H9 (cell line): Measurements from ENCODE around the gene TMEM131. TPM values are rescaled to one million over a fixed set of nuclear protein-coding genes. Genes with fewer than 3 reads are reported as not detected.

ENCODE experiments used
- DNase-seq: peaks from one replicate; pipeline ENCODE4 v3.0.0-alpha.2; 2017
- H2AFZ ChIP-seq: one replicate; pipeline ENCODE4 v1.6.1; 2013; ENCODE audit warnings: mild to moderate bottlenecking, low read length, control low read depth, moderate library complexity
- H2AK5ac ChIP-seq: 2 replicates; pipeline ENCODE4 v1.6.1; 2013; ENCODE audit warnings: low read length, control low read depth, mixed read lengths; ENCODE audit not compliant: insufficient read length
- H2BK120ac ChIP-seq: one replicate; pipeline ENCODE4 v1.6.1; 2013; ENCODE audit warnings: low read depth, mild to moderate bottlenecking, low read length, control low read depth, inconsistent platforms; ENCODE audit not compliant: poor library complexity, severe bottlenecking
- H2BK12ac ChIP-seq: 2 replicates; pipeline ENCODE4 v1.6.1; 2013; ENCODE audit warnings: low read length, control low read depth, mixed read lengths, low read depth; ENCODE audit not compliant: insufficient read length
- H2BK15ac ChIP-seq: 2 replicates; pipeline ENCODE4 v1.6.1; 2013; ENCODE audit warnings: low read depth, low read length, control low read depth
- H2BK20ac ChIP-seq: one replicate; pipeline ENCODE4 v1.6.1; 2013; ENCODE audit warnings: low read depth, mild to moderate bottlenecking, low read length, control low read depth, inconsistent platforms; ENCODE audit not compliant: poor library complexity, severe bottlenecking
- H2BK5ac ChIP-seq: 2 replicates; pipeline ENCODE4 v1.6.1; 2013; ENCODE audit warnings: low read length, control low read depth, mixed read lengths; ENCODE audit not compliant: insufficient read length
- H3K14ac ChIP-seq: 2 replicates; pipeline ENCODE4 v1.6.1; 2013; ENCODE audit warnings: low read length, control low read depth; ENCODE audit not compliant: insufficient read depth
- H3K18ac ChIP-seq: 2 replicates; pipeline ENCODE4 v1.6.1; 2013; ENCODE audit warnings: low read depth, mild to moderate bottlenecking, mixed read lengths, low read length, control low read depth; ENCODE audit not compliant: insufficient read length
- H3K23ac ChIP-seq: 2 replicates; pipeline ENCODE4 v1.6.1; 2013; ENCODE audit warnings: low read length, control low read depth, mixed read lengths, low read depth; ENCODE audit not compliant: insufficient read length
- H3K23me2 ChIP-seq: 2 replicates; pipeline ENCODE4 v1.6.1; 2013; ENCODE audit warnings: low read depth, mild to moderate bottlenecking, mixed read lengths, low read length, control low read depth; ENCODE audit not compliant: insufficient read length, poor library complexity, severe bottlenecking
- H3K27ac ChIP-seq: 2 replicates; pipeline ENCODE4 v1.5.1; 2013; ENCODE audit warnings: low read length, control low read depth, mixed read lengths, low read depth; ENCODE audit not compliant: insufficient read length
- H3K27me3 ChIP-seq: 2 replicates; pipeline ENCODE4 v1.6.1; 2013; ENCODE audit warnings: low read length, control low read depth, inconsistent platforms; ENCODE audit not compliant: insufficient read depth
- H3K4ac ChIP-seq: 2 replicates; pipeline ENCODE4 v1.6.1; 2013; ENCODE audit warnings: low read depth, mild to moderate bottlenecking, control low read depth, inconsistent platforms, low read length, moderate library complexity
- H3K4me1 ChIP-seq: 2 replicates; pipeline ENCODE4 v1.6.1; 2013; ENCODE audit warnings: low read length, control low read depth, inconsistent platforms; ENCODE audit not compliant: insufficient read depth
- H3K4me2 ChIP-seq: 2 replicates; pipeline ENCODE4 v1.6.1; 2013; ENCODE audit warnings: low read length, control low read depth, mixed read lengths; ENCODE audit not compliant: insufficient read length, insufficient read depth
- H3K56ac ChIP-seq: 2 replicates; pipeline ENCODE4 v1.6.1; 2013; ENCODE audit warnings: low read depth, mild to moderate bottlenecking, mixed read lengths, low read length, control low read depth; ENCODE audit not compliant: insufficient read length
- H3K79me1 ChIP-seq: 2 replicates; pipeline ENCODE4 v1.6.1; 2013; ENCODE audit warnings: low read depth, mild to moderate bottlenecking, moderate library complexity, low read length, control low read depth, inconsistent platforms; ENCODE audit not compliant: insufficient read depth, poor library complexity, severe bottlenecking
- H3K79me2 ChIP-seq: 2 replicates; pipeline ENCODE4 v1.6.1; 2013; ENCODE audit warnings: low read length, control low read depth, inconsistent platforms; ENCODE audit not compliant: insufficient read depth
- H3K9ac ChIP-seq: 2 replicates; pipeline ENCODE4 v1.6.1; 2013; ENCODE audit warnings: low read length, control low read depth, mixed read lengths; ENCODE audit not compliant: insufficient read length; ENCODE audit errors: extremely low read depth
- H3K9me3 ChIP-seq: one replicate; pipeline ENCODE4 v1.6.1; 2013; ENCODE audit warnings: low read depth, low read length, inconsistent platforms; ENCODE audit not compliant: control insufficient read depth
- H3T11ph ChIP-seq: one replicate; pipeline ENCODE4 v1.6.1; 2013; ENCODE audit warnings: mild to moderate bottlenecking, low read length, control low read depth, inconsistent platforms
- H4K20me1 ChIP-seq: one replicate; pipeline ENCODE4 v1.6.1; 2013; ENCODE audit not compliant: control insufficient read depth, insufficient read length, insufficient read depth
- H4K5ac ChIP-seq: 2 replicates; pipeline ENCODE4 v1.6.1; 2013; ENCODE audit warnings: low read depth, mild to moderate bottlenecking, mixed read lengths, low read length, control low read depth; ENCODE audit not compliant: insufficient read length
- H4K8ac ChIP-seq: replicated peaks from 2 replicates; pipeline ENCODE4 v1.6.1; 2013; ENCODE audit warnings: low read length, control low read depth, mixed read lengths, low read depth; ENCODE audit not compliant: insufficient read length
- H4K91ac ChIP-seq: 2 replicates; pipeline ENCODE4 v1.6.1; 2013; ENCODE audit warnings: low read depth, mild to moderate bottlenecking, moderate library complexity, mixed read lengths, low read length, control low read depth; ENCODE audit not compliant: insufficient read length
- H3K27ac Mint-ChIP-seq, 3 experiments: 2 replicates in 2 of 3; 3 replicates in 1 of 3; pipeline ENCODE4 v1.8.0; 2020 to 2021; ENCODE audit warnings: mixed read lengths in 3 of 3, mild to moderate bottlenecking in 1 of 3, moderate library complexity in 1 of 3
- H3K27me3 Mint-ChIP-seq: 2 replicates; pipeline ENCODE4 v1.8.0; 2021; ENCODE audit warnings: low read depth, mild to moderate bottlenecking, moderate library complexity, mixed read lengths
- H3K36me3 Mint-ChIP-seq, 3 experiments: 2 replicates in 2 of 3; 3 replicates in 1 of 3; pipeline ENCODE4 v1.8.0; 2020 to 2021; ENCODE audit warnings: low read depth in 3 of 3, mixed read lengths in 3 of 3; ENCODE audit not compliant: insufficient read depth in 1 of 3
- H3K4me1 Mint-ChIP-seq, 2 experiments: 2 replicates each; pipeline ENCODE4 v1.8.0; 2020; ENCODE audit warnings: mixed read lengths in 2 of 2
- H3K4me3 Mint-ChIP-seq, 2 experiments: 2 replicates in 1 of 2; 3 replicates in 1 of 2; pipeline ENCODE4 v1.8.0; 2020 to 2021; ENCODE audit warnings: mild to moderate bottlenecking in 2 of 2, mixed read lengths in 2 of 2, moderate library complexity in 1 of 2
- H3K9me3 Mint-ChIP-seq, 2 experiments: 2 replicates in 1 of 2; 3 replicates in 1 of 2; pipeline ENCODE4 v1.8.0; 2020; ENCODE audit warnings: mild to moderate bottlenecking in 2 of 2, mixed read lengths in 2 of 2, moderate library complexity in 1 of 2
- CTCF ChIP-seq: fragments of 200-600 bp; sonication (generic); conservative IDR thresholded peaks from 3 replicates; pipeline ENCODE4 v1.8.0; 2021; ENCODE audit warnings: antibody characterized with exemption, mild to moderate bottlenecking
- WGBS: extraction: QIAGEN DNeasy Blood & Tissue Kit; methylation state at CpG from one replicate; pipeline ENCODE4 v1.1.7; 2013; ENCODE audit warnings: missing lambda C conversion rate, low lambda C conversion rate, mixed read lengths; ENCODE audit not compliant: insufficient read length; ENCODE audit errors: extremely low coverage; 5-methylcytosine and 5-hydroxymethylcytosine counted together
- total RNA-seq: library from RNA; stranded (reverse); gene quantifications from 2 replicates; pipeline ENCODE4 v1.2.1, GENCODE V29; 2021

The TMEM131 gene
- total RNA-seq, 1 experiment from 2014 or later, result 20.9 TPM

- no peak for TF ChIP-seq CTCF
- H3K27me3 ChIP-seq, result no peaks in the 10 kb centered on the region
- no peaks in the 10 kb centered on the region for H3K9me3 Mint-ChIP-seq
- H4K91ac ChIP-seq, result no peak overlapping the region
- peak overlapping the region; percentile 93 for H3K4me2 ChIP-seq
- H4K5ac ChIP-seq, result no peak overlapping the region
- no peaks in the 10 kb centered on the region; the same call in 1 of the 2 replicates for H3K4me1 ChIP-seq
- H2BK12ac ChIP-seq, result no peak overlapping the region
- no CpG with 5 or more reads among the region's 4 CpGs for whole genome bisulfite sequencing
- H2AK5ac ChIP-seq, result no peak overlapping the region
- no peak overlapping the region for H3K27ac Mint-ChIP-seq
- H3K23ac ChIP-seq, result no peak overlapping the region
- peak overlapping the region; percentile 89 to 96 for H3K4me3 Mint-ChIP-seq
- no peak overlapping the region for H2BK20ac ChIP-seq
- no peak for DNase-seq
- peaks cover 2% of the 10 kb centered on the region for H3K79me1 ChIP-seq
- H2BK5ac ChIP-seq, result no peak overlapping the region
- no peaks in the 10 kb centered on the region for H3K9me3 ChIP-seq
- no peaks in the 10 kb centered on the region for H4K20me1 ChIP-seq
- no peak overlapping the region for H4K8ac ChIP-seq
- H3K4me1 Mint-ChIP-seq, result peaks cover 25 to 32% of the 10 kb centered on the region in 2 experiments
- peaks cover 8% of the 10 kb centered on the region; the same call in 1 of the 2 replicates for H3K79me2 ChIP-seq
- H3K14ac ChIP-seq, result no peak overlapping the region
- no peak overlapping the region for H3K56ac ChIP-seq
- H3K27me3 Mint-ChIP-seq, result peaks cover 3% of the 10 kb centered on the region; the same call in 1 of the 2 replicates
- H2BK120ac ChIP-seq, result no peak overlapping the region
- H2BK15ac ChIP-seq, result no peak overlapping the region
- H3K18ac ChIP-seq, result no peak overlapping the region
- H3K4ac ChIP-seq, result no peak overlapping the region
- H2AFZ ChIP-seq, result no peak overlapping the region
- H3K36me3 Mint-ChIP-seq, result peaks cover 0 to under 1% (median 0%) of the 10 kb centered on the region in 3 experiments; a peak in 1 of 7 replicates
- no peak overlapping the region for H3K27ac ChIP-seq
- no peak overlapping the region for H3T11ph ChIP-seq
- peaks cover 4% of the 10 kb centered on the region for H3K23me2 ChIP-seq
- no peak overlapping the region for H3K9ac ChIP-seq
Measured at GRCh38 chr2:97994476-97994875, 1.3 kb downstream of the TMEM131 start.
